Measurements from ENCODE around the gene TSG101.

DNA sequence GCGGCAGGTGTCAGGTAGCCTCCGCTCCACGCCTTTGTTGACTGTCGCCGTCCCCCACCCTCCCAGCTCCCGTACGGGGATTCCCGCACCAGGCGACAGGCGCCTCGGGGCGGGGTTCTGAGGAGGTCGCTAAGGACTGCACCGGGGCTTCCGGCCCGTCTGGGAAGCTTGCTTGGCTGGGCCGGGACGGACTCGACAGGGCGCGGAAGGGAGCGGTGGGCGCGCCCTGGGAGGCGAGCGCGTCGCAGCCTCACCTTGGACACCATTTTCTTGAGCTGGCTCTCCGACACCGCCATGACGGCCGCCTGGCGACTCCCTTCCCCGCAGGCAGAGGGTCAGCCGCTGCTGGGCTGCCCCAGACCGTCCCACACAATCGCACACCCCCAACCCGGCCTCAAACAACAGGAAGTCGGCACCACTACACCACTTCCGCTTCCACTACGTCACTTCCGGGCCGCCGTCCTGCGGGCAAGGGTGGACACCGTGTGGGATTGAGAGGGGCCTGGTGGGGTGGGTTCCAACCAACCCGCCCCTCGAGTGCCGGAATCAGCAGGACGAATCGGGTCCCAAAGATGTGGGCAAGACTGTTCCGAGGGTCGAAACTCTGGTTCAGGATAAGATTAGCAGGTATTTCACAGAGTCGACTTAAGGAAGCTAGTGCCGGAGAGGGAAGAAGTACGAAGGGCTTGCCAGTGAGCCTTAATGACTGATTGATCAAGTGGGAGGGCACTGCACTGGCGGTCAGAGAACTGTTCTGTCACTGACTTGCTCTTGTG is at the start of gene TSG101:
- TF ChIP-seq POLR2A (IDR thresholded peaks at IDR 0.05): peak; percentile 80 to 86
- TF ChIP-seq, protein P1, sequence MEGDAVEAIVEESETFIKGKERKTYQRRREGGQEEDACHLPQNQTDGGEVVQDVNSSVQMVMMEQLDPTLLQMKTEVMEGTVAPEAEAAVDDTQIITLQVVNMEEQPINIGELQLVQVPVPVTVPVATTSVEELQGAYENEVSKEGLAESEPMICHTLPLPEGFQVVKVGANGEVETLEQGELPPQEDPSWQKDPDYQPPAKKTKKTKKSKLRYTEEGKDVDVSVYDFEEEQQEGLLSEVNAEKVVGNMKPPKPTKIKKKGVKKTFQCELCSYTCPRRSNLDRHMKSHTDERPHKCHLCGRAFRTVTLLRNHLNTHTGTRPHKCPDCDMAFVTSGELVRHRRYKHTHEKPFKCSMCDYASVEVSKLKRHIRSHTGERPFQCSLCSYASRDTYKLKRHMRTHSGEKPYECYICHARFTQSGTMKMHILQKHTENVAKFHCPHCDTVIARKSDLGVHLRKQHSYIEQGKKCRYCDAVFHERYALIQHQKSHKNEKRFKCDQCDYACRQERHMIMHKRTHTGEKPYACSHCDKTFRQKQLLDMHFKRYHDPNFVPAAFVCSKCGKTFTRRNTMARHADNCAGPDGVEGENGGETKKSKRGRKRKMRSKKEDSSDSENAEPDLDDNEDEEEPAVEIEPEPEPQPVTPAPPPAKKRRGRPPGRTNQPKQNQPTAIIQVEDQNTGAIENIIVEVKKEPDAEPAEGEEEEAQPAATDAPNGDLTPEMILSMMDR (IDR thresholded peaks at IDR 0.05 in 4 of 5, conservative IDR thresholded peaks at IDR 0.05 in 1 of 5): no peak
